Subcutaneous abdominal adipose tissue (tissue), 5 donors: ENCODE results near the gene CDH24.

Source experiments
- H3K27ac ChIP-seq: one replicate; pipeline ENCODE4 v1.7.0; 2013; ENCODE audit warnings: low read depth, mild to moderate bottlenecking, inconsistent platforms, low read length, moderate library complexity
- H3K27me3 ChIP-seq, 5 donors: one replicate each; pipeline ENCODE4 v1.7.0; 2013; ENCODE audit warnings: low read length in 5 of 5, inconsistent platforms in 1 of 5; ENCODE audit not compliant: control insufficient read depth in 5 of 5, insufficient read depth in 4 of 5
- H3K36me3 ChIP-seq, 5 donors: one replicate each; pipeline ENCODE4 v1.7.0; 2013; ENCODE audit warnings: low read length in 5 of 5; ENCODE audit not compliant: control insufficient read depth in 5 of 5, insufficient read depth in 5 of 5
- H3K4me1 ChIP-seq, 5 donors: one replicate each; pipeline ENCODE4 v1.7.0; 2013; ENCODE audit warnings: low read length in 5 of 5, mild to moderate bottlenecking in 3 of 5, moderate library complexity in 1 of 5; ENCODE audit not compliant: control insufficient read depth in 5 of 5, insufficient read depth in 5 of 5
- H3K4me3 ChIP-seq, 5 donors: one replicate each; pipeline ENCODE4 v1.7.0; 2013; ENCODE audit warnings: low read length in 5 of 5, low read depth in 1 of 5
- H3K9ac ChIP-seq, 5 donors: one replicate each; pipeline ENCODE4 v1.7.0; 2013; ENCODE audit warnings: low read length in 5 of 5, mild to moderate bottlenecking in 4 of 5, moderate library complexity in 3 of 5
- H3K9me3 ChIP-seq, 5 donors: one replicate each; pipeline ENCODE4 v1.7.0; 2013; ENCODE audit warnings: low read length in 5 of 5; ENCODE audit not compliant: control insufficient read depth in 5 of 5
- donor health status: healthy.
- donor health status: healthy.
- donor health status: healthy.
- donor health status: healthy.
- donor health status: healthy.

The CDH24 gene

DNA sequence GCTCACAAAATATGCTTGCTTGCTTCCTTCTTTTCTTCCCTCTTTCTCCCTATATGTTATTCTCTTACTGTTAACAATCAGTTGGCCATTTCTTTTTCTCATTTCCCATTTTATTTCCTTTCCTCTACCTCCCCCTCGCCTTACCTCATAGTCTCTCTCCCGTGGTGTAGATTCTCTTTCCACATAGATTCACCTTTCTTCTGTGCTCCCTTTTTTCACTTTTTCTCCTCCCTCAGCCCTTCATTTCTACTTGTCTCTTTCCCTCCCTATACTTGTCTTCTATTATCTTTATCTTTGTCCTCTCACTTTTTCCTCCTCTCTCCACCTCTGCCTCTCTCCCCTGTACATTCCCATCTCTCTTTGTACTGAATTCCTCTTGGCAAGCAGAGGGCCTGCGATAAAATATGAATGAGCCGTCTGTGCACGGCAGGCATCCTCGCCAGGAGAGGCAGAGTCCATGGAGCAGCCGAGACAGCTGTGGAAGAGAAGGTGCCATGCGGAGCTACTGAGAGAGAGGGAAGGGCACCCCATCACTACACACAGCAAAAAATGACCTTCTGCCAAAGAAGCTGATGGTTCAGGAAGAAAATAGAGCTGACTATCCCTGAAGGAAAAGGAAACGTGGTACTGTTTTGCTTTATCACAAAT, 59.5 kb downstream of the CDH24 start:
- no peaks in the 10 kb centered on the region for H3K9me3 ChIP-seq
- H3K4me1 ChIP-seq, result peaks cover 0 to 6% (median 4%) of the 10 kb centered on the region in 5 donors
- peaks cover 0 to 14% (median 4%) of the 10 kb centered on the region in 5 donors for H3K36me3 ChIP-seq
- H3K9ac ChIP-seq, result no peak overlapping the region
- H3K27me3 ChIP-seq, result no peaks in the 10 kb centered on the region
- H3K4me3 ChIP-seq, result no peak overlapping the region
- H3K27ac ChIP-seq, result no peak overlapping the region
